Kidney (tissue), 14 donors: ENCODE results near the gene MTMR2. TPM values are rescaled to one million over a fixed set of nuclear protein-coding genes. Genes with fewer than 3 reads are reported as not detected.

Experiments
- DNase-seq, 5 donors: peaks; one replicate each; pipeline ENCODE4 v3.0.0-alpha.2; 2013 to 2020
- FAIRE-seq: peaks from 2 replicates; lab custom pipeline; 2012; peaks lifted over from hg19 to GRCh38; lab: Jason Lieb, UNC
- H3K27ac ChIP-seq, 2 donors: one replicate each; pipeline ENCODE4 v1.7.0; 2013; ENCODE audit warnings: low read depth in 2 of 2, low read length in 2 of 2, inconsistent platforms in 1 of 2
- H3K27me3 ChIP-seq: one replicate; pipeline ENCODE4 v1.7.1; 2013; ENCODE audit warnings: low read length, inconsistent platforms; ENCODE audit not compliant: control insufficient read depth, insufficient read depth
- H3K36me3 ChIP-seq, 3 donors: one replicate each; pipeline versions ENCODE4 v1.7.0 to v1.7.1; 2013; ENCODE audit warnings: low read length in 3 of 3, control low read depth in 1 of 3, inconsistent platforms in 1 of 3; ENCODE audit not compliant: insufficient read depth in 3 of 3, control insufficient read depth in 2 of 3
- H3K4me1 ChIP-seq, 3 donors: one replicate each; pipeline versions ENCODE4 v1.7.0 to v1.7.1; 2013; ENCODE audit warnings: low read length in 3 of 3, inconsistent platforms in 1 of 3, low read depth in 1 of 3; ENCODE audit not compliant: control insufficient read depth in 2 of 3, insufficient read depth in 2 of 3
- H3K4me3 ChIP-seq, 3 donors: one replicate each; pipeline versions ENCODE4 v1.7.0 to v1.8.1; 2013; ENCODE audit warnings: low read length in 3 of 3, control low read depth in 1 of 3, inconsistent platforms in 1 of 3
- H3K9ac ChIP-seq, 3 donors: one replicate each; pipeline versions ENCODE4 v1.7.0 to v1.7.1; 2013; ENCODE audit warnings: low read length in 3 of 3, control low read depth in 1 of 3, inconsistent platforms in 1 of 3
- H3K9me3 ChIP-seq, 3 donors: one replicate each; pipeline versions ENCODE4 v1.7.0 to v1.7.1; 2013; ENCODE audit warnings: low read length in 3 of 3, control low read depth in 1 of 3, inconsistent platforms in 1 of 3; ENCODE audit not compliant: control insufficient read depth in 2 of 3, insufficient read depth in 1 of 3
- CTCF ChIP-seq: IDR thresholded peaks from 3 replicates; pipeline ENCODE4 v1.5.1; 2012; ENCODE audit warnings: mild to moderate bottlenecking, moderate library complexity, borderline replicate concordance; ENCODE audit not compliant: insufficient read depth; ENCODE audit errors: extremely low read depth
- intact Hi-C: fragments of 100-400 bp; cut with DNase I; formaldehyde crosslinking; loops from one replicate; pipeline ENCODE4 v1.11.1; 2022
- polyA plus RNA-seq: library from polyadenylated mRNA; stranded (reverse); fragments of 350-450 nt; fragmentation: Illumina TruSeq; extraction: RNeasy Lipid Tissue Mini Kit (QIAGEN cat#74804); gene quantifications from one replicate; pipeline ENCODE4 v1.2.3, GENCODE V29; 2014; ENCODE audit warnings: low read depth, low replicate concordance; ENCODE audit not compliant: insufficient read depth
- total RNA-seq: library from RNA; stranded (reverse); fragmentation: NEBNext Ultra II Directional; extraction: Animal tissue kit (Norgen Biotek cat#: 25700); gene quantifications from one replicate; pipeline ENCODE4 v1.2.1, GENCODE V29; 2021
- donor health status: control.
- donor health status: control.
- donor health status: control.
- donor health status: control.
- donor health status: control.
- donor health status: DM: yes; HTN: yes; CAD: no.
- donor health status: Normal renal cell carcinoma (clear cell type).

Gene MTMR2
- total and polyA plus RNA-seq, 2 donors from 2014 or later, result 17.4 to 37.4 TPM

- Histone ChIP-seq H3K27ac (no peak overlapping the region), H3K27me3 (no peaks in the 10 kb centered on the region), H3K4me1 (no peaks in the 10 kb centered on the region), H3K9ac (no peak overlapping the region), H3K9me3 (no peaks in the 10 kb centered on the region), H3K4me3 (no peak overlapping the region), H3K36me3 (no peaks in the 10 kb centered on the region)
- TF ChIP-seq CTCF, result no peak
- FAIRE-seq (no peak), DNase-seq (no peak)
- intact Hi-C loops, result no loop called here
Measured at GRCh38 chr11:95910638-95911368, 13.1 kb downstream of the MTMR2 start.

DNA sequence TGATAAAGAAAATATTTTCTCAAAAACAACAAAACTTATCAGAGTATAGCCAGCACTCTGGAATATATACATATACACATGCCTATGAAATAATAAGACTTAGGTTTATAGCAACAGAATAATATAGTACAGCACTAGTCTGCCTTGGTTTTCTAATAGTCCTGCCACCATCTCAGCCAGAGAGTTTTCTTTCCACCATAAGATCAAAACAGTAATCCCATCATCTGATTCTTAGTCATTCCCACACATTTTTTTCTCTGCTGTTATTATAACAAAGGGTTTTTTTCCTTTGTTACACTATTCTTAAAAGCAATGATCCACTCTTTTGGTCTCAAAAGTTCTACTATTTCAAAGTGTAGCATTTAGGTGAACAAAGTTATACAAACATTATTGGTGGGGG is 15.1 kb downstream of the MTMR2 start:
- no peak overlapping the region for H3K9ac ChIP-seq
- H3K4me3 ChIP-seq, result no peak overlapping the region
- no peaks in the 10 kb centered on the region for H3K9me3 ChIP-seq
- DNase-seq (no peak), FAIRE-seq (no peak)
- no peaks in the 10 kb centered on the region for H3K36me3 ChIP-seq
- intact Hi-C loops, result no loop called here
- no peak overlapping the region for H3K27ac ChIP-seq
- no peaks in the 10 kb centered on the region for H3K27me3 ChIP-seq
- TF ChIP-seq CTCF, result no peak
- no peaks in the 10 kb centered on the region for H3K4me1 ChIP-seq

DNA sequence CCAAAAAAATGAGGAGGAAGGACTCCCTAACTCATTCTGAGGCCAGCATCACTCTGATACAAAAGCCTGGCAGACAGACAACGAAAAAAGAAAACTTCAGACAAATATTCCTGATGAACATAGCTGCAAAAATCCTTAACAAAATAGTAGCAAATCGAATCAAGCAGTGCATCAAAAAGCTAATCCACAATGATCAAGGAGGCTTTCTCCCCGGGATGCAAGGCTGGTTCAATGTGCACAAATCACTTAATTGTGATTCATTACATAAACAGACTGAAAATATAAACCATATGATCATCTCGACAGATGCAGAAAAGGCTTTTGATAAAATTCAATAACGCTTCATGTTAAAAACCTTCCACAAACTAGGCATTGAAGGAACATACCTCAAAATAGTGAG is 16.4 kb downstream of the MTMR2 start:
- no peak for TF ChIP-seq CTCF
- intact Hi-C loops, result no loop called here
- Histone ChIP-seq H3K4me1 (no peaks in the 10 kb centered on the region), H3K4me3 (no peak overlapping the region), H3K9ac (no peak overlapping the region), H3K27ac (no peak overlapping the region), H3K27me3 (no peaks in the 10 kb centered on the region), H3K9me3 (no peaks in the 10 kb centered on the region), H3K36me3 (no peaks in the 10 kb centered on the region)
- FAIRE-seq, result no peak
- no peak for DNase-seq
